ENCODE results near the gene TMUB2. TPM values are rescaled to one million over a fixed set of nuclear protein-coding genes. Genes with fewer than 3 reads are reported as not detected.

The TMUB2 gene
- polyA plus RNA-seq, 1 of the 3 experiments (the other 2 are of a cell fraction), result 49.5 TPM

DNA sequence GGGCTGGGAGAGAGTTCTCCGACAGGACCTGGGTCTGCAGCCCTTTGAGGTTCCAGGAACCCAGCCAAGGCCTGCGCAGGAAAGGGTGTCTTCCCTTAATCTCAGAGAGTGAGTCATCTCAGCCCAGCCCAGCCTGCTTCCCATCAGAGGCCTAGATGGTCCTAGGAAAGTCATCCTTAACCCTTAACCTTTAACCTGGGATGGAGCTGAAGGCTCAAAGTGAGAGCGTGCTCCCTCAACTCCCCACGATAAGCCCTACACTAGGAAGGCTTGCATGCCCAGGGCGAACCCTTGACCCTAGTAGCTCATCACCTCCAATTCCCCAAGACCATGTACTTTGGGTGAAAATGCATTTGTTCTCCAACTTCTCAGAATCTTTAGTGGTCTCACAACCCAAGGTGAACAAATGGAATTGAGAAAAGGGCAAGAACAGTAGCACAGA, 17.7 kb downstream of the TMUB2 start (continued):
- TF ChIP-seq FOSL2 (IDR thresholded peaks at IDR 0.05; ENCODE audit: borderline replicate concordance, low read depth), result peak; percentile 71
- no peak for TF ChIP-seq GATA2 (CRISPR knock-in tag; IDR thresholded peaks at IDR 0.05)
- TF ChIP-seq GABPA (IDR thresholded peaks at IDR 0.05; ENCODE audit: low read depth), result no peak
- TF ChIP-seq MEF2A (IDR thresholded peaks at IDR 0.05; ENCODE audit: borderline replicate concordance, low read depth), result no peak

DNA sequence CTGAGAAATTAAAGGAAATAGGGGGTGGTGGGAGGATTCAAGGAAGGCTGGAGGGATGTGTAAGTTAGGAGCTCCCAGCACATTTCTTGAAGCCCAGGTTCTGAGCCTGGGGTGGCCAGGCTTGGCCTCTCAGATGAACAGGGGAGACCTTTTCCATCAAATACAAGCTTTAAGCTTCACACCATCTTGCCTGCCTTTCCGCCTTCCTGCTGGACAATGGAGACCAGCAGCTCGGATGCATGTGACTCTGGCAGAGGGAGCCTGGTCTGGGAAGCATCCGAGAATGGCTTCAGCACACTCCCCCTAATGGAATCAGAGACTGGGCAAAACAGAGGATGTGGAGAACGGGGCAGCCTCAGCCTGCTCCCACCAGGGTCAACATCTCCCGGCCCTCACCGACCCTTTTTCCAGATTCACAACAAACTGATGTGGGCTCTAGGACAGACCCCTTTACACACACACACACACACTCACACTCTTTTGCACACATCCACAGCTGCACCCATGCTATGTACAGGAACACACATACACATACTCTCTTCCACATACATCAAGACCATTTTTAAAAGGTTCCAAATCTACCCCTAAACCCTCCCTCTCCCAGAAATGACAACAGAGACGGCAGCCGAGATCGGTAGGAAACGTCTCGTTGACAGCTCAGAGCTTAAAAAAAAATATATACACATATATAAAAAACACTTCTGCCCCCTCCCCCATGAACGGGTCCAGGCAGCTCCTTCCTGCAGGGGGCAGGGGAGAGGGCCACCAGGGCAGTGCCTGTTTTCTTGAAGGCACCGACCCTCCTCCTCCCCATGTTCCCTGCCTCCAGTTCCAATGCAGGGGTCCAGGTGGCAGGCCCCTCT, 19.4 kb downstream of the TMUB2 start:
- no peak overlapping the region for H3K4me3 ChIP-seq (ENCODE audit: low read depth in 2 of 2, low read length in 1 of 2)
- DNase-seq, result no peak
- peaks cover 27 to 41% of the 10 kb centered on the region in 2 experiments for H3K36me3 ChIP-seq (replicated peaks in 1 of 2; ENCODE audit: control insufficient read depth in 1 of 2, insufficient read depth in 2 of 2, low read length in 1 of 2)
- H3K27ac ChIP-seq (ENCODE audit: low read depth in 2 of 2, low read length in 1 of 2), result no peak overlapping the region
- POLR2A ChIA-PET, result no interaction called here
- no peaks in the 10 kb centered on the region for H3K9me3 ChIP-seq
- no peak overlapping the region for H2AFZ ChIP-seq (ENCODE audit: low read depth)
- no peak overlapping the region for H3K4me2 ChIP-seq
- H3K27me3 ChIP-seq (ENCODE audit: insufficient read depth), result no peaks in the 10 kb centered on the region
- no peaks in the 10 kb centered on the region for H3K9me2 ChIP-seq
- no peak for TF ChIP-seq TAF1 (IDR thresholded peaks at IDR 0.05; ENCODE audit: borderline replicate concordance, low read depth, low read length)
- no peak for TF ChIP-seq FOXM1 (IDR thresholded peaks at IDR 0.05; ENCODE audit: low read depth)
- TF ChIP-seq, protein P1, sequence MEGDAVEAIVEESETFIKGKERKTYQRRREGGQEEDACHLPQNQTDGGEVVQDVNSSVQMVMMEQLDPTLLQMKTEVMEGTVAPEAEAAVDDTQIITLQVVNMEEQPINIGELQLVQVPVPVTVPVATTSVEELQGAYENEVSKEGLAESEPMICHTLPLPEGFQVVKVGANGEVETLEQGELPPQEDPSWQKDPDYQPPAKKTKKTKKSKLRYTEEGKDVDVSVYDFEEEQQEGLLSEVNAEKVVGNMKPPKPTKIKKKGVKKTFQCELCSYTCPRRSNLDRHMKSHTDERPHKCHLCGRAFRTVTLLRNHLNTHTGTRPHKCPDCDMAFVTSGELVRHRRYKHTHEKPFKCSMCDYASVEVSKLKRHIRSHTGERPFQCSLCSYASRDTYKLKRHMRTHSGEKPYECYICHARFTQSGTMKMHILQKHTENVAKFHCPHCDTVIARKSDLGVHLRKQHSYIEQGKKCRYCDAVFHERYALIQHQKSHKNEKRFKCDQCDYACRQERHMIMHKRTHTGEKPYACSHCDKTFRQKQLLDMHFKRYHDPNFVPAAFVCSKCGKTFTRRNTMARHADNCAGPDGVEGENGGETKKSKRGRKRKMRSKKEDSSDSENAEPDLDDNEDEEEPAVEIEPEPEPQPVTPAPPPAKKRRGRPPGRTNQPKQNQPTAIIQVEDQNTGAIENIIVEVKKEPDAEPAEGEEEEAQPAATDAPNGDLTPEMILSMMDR (IDR thresholded peaks at IDR 0.05), result peak; percentile 39
- TF ChIP-seq NFIC (IDR thresholded peaks at IDR 0.05; ENCODE audit: borderline replicate concordance), result no peak
- TF ChIP-seq, protein P2, sequence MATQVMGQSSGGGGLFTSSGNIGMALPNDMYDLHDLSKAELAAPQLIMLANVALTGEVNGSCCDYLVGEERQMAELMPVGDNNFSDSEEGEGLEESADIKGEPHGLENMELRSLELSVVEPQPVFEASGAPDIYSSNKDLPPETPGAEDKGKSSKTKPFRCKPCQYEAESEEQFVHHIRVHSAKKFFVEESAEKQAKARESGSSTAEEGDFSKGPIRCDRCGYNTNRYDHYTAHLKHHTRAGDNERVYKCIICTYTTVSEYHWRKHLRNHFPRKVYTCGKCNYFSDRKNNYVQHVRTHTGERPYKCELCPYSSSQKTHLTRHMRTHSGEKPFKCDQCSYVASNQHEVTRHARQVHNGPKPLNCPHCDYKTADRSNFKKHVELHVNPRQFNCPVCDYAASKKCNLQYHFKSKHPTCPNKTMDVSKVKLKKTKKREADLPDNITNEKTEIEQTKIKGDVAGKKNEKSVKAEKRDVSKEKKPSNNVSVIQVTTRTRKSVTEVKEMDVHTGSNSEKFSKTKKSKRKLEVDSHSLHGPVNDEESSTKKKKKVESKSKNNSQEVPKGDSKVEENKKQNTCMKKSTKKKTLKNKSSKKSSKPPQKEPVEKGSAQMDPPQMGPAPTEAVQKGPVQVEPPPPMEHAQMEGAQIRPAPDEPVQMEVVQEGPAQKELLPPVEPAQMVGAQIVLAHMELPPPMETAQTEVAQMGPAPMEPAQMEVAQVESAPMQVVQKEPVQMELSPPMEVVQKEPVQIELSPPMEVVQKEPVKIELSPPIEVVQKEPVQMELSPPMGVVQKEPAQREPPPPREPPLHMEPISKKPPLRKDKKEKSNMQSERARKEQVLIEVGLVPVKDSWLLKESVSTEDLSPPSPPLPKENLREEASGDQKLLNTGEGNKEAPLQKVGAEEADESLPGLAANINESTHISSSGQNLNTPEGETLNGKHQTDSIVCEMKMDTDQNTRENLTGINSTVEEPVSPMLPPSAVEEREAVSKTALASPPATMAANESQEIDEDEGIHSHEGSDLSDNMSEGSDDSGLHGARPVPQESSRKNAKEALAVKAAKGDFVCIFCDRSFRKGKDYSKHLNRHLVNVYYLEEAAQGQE (IDR thresholded peaks at IDR 0.05; ENCODE audit: low read depth, low read length), result no peak
- no peaks in the 10 kb centered on the region for H3K79me2 ChIP-seq (ENCODE audit: insufficient read depth)
- WGBS (ENCODE audit: low lambda C conversion rate), result 77% methylated on average over 9 of the region's 13 CpGs
- CTCF ChIA-PET, result interaction anchor here (0.8 to 2.1 kb wide), 10 partner anchors 8 to 169 kb away, joined by 3 to 9 read pairs (median 4); no protein-coding TSS in a partner anchor
- H3F3A ChIP-seq (replicated peaks; ENCODE audit: insufficient read depth), result peaks cover 42% of the 10 kb centered on the region
- H4K20me1 ChIP-seq (ENCODE audit: insufficient read depth), result no peaks in the 10 kb centered on the region; the same call in 1 of the 2 replicates
- no peak overlapping the region for H3K9ac ChIP-seq
- H3K4me1 ChIP-seq (ENCODE audit: control insufficient read depth in 1 of 2, insufficient read depth in 2 of 2, low read depth in 1 of 2, low read length in 1 of 2), result peaks cover 7 to 12% of the 10 kb centered on the region in 2 experiments; a peak in 3 of 4 replicates
